HG02938 (cell line): Measurements from ENCODE around the gene ZDHHC6.
"Not testable (repeated sequence)": the region's sequence is repeated elsewhere in the genome, so short reads cannot be mapped to it uniquely, and the experiment has no call there.

Experiments
- ATAC-seq: cut with Tn5 transposase; IDR thresholded peaks from one replicate; pipeline ENCODE4 v1.9.1; 2021; ENCODE audit warnings: mild to moderate bottlenecking, moderate library complexity; ENCODE audit not compliant: unreplicated experiment

ZDHHC6 gene

DNA sequence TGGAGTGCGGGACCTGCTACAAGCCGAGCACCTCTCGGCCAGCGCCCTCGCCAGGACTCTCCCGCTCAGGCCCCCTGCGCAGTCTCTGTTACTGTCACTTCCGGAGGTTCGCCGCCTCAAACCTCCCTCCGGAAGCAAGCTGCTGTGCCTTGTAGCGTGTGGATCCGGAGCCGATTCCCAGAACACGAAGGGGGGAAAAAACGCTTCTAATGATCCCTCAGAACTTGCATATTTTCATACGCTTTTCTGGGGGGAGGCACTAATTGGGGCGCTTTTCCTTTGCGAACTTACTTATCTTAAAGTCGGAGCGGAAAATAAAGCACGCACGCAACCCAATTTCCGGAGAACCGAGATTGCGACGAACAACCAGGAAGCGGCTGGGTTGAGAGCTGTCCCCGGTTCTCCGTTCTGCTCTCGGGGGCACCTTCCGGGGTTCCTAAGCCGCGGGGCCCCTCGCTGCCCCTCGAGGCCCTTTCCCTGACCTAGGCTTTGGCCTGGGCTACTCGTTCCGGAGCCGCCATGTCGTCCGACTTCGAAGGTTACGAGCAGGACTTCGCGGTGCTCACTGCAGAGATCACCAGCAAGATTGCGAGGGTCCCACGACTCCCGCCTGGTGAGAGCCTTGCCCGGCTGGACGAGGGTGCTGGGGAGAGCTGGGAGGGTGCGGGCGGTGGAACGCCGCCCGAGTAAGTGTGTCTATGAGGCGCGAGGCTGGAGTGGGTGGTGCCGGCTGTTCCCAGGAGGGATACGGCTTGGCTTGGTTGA is at the start of gene ZDHHC6, which contains the start of gene VTI1A:
Gene ZDHHC6, minus strand, starts transcription at position 60 of the 765 bp plus-strand sequence. CDS start 1,478 bp downstream, outside the sequence.
Gene VTI1A, plus strand, starts transcription at position 361 of the 765 bp plus-strand sequence. Its CDS starts 159 bp downstream, at position 520.
- peak; percentile 91 for ATAC-seq

DNA sequence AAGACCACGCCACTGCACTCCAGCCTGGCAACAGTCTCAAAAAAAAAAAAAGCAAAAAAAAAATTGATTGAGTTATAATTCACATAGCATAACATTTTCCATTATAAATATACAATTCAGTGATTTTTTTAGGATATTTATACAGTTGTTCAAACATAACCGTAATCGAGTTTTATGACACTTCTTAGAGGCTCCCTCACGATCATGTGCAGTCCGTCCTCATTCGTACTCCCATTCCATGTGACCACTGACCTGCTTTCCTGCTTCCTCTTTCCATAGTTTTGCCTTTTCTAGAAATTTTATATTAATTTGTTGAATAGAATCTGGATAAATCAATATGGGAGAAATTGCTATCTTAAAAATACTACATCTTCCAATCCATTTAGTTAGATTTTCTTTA is 46.0 kb upstream of the ZDHHC6 start:
- ATAC-seq, result no peak

GRCh38 chr10:112491144-112491543 is 44.4 kb upstream of the ZDHHC6 start:
- no peak for ATAC-seq

DNA sequence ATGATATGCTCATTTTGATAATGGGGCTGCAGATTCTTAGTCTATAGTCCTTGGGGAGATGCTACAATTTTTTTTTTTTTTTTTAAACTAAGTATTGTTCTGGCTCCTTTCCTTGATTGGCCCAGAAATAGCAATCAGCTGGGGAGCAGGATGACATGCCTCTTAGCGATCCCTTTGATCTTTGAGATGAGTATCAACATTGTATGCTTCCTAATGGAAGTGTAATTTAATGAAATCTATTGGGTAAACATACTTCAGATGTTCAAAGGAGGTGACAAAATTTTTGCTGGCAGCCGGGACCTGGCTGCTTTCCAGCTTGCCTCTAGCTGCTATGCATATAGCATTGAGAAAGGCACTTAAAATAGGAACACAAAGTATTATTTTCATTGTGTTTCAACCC is 43.8 kb upstream of the ZDHHC6 start:
- no peak for ATAC-seq

DNA sequence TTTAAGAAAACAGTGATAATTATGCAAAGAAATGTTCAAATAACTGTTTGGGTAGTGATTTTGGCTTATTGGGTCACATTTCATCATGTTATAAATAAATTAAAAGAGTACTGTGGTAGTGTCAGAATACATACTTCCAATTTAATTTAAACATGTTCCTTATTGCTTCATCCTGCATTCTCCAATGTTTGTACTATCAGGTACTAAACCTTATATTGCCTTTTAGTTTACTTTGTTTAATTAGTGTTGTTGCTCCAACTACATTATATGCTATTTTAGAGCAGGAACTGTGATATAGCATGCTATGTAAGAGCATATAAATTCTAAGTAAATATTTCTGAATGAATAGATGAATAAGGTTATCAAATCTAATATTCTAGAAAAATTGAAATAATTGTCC is 41.2 kb upstream of the ZDHHC6 start:
- ATAC-seq, result no peak

GRCh38 chr10:112484399-112484798 is 37.7 kb upstream of the ZDHHC6 start:
- no peak for ATAC-seq

- ATAC-seq, result no peak
Measured at GRCh38 chr10:112481602-112482001, 34.9 kb upstream of the ZDHHC6 start.

- no peak for ATAC-seq
Measured at GRCh38 chr10:112475575-112476218, 29.0 kb upstream of the ZDHHC6 start.

DNA sequence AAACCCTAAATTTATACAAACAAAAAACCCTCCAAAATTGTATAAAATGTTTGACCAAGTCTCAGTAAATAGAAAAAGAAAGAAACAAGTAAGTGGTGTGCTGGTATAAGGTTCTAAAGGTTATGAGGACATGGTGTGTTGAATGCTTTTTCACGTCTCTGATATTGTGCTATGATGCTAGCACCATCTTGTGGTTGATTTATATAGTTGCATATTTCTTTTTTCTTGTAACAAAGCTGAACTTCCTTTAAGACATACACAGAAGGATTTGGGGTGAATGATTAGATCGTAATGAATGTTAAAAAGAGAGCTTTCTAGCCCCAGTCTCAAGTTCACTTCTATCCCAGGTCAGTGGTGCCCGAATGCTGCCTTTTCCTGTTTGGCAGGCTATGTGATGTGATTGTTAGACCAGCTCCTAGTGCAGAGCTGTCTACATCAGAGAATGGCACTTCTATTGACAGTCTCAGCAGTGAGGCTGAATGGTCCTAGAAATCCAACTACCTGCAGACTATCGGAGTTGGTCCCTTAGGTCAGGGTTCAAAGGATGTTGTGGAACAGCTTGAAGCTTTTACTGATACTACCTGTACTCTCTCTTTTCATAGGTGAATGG is 25.3 kb upstream of the ZDHHC6 start:
- ATAC-seq, result peak; percentile 64

DNA sequence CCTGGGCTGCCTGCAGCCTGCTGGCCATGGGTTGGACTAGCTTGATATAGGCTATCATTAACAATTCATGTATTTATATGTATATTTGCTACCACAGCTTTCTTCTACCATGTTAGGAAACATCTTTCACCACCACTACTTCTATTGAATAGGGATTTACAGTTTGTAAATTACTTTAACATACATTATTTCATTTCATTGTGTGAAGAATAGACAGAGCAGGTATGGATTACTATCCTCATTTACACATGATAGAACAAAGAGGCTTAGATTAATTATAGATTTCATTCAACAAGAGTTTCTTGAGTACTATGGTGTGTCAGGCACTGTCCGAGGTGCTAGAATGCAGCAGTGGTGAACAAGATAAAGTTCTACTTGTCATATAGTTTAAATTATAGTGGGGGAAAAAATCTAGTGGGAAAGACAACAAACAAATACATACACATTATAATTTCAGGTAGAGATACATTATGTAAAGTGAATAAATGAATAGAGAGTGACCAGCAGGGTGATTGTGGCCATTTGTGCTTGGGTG is 20.9 kb upstream of the ZDHHC6 start:
- ATAC-seq, result no peak

DNA sequence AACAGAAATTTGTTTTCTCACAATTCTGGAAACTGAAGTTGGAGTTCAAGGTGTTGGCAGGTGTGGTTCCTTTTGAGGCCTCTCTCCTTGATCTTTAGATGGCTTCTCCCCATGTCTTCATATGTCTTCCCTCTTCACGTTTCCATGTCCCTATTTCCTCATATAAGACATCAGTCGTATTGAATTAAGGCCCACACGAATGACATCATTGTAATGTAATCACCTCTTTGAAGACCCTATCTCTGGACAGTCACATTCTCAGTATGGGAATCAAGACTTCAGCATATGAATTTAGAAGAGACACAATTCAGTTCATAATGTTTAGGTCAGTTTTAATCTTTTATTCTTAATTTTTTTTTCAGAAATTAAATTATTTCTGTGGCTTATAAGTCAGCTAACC is 20.1 kb upstream of the ZDHHC6 start:
- ATAC-seq, result no peak

DNA sequence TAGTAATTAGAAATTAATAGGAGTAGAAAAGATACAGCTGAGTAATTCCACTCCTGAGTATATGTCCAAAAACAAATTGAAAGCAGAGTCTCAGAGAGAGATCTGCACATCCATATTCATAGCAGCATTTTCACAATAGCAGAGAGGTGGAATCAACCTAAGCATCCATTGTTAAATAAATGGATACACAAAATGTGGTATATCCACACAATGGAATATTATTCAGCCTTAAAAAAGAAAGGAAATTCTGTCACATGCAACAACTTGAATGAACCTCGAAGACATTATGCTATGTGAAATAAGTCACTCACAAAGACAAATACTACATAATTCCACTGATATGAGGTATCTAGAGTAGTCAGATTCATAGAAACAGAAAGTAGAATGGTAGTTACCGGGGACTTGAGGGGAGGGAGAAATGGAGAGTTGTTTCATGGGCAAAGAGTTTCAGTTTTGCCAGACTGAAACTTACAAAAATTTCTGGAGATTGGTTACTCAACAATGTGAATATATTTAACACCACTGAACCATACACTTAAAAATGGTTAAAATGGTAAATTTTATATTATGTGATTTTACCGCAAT is 18.7 kb upstream of the ZDHHC6 start:
- ATAC-seq, result no peak

GRCh38 chr10:112464074-112464473 is 17.4 kb upstream of the ZDHHC6 start:
- ATAC-seq, result not testable (repeated sequence)

GRCh38 chr10:112461029-112461887 is 14.5 kb upstream of the ZDHHC6 start:
- no peak for ATAC-seq

- ATAC-seq, result no peak
Measured at GRCh38 chr10:112460366-112460765, 13.7 kb upstream of the ZDHHC6 start.

GRCh38 chr10:112456533-112456932 is 9.8 kb upstream of the ZDHHC6 start:
- ATAC-seq, result no peak

GRCh38 chr10:112454910-112455779 is 8.4 kb upstream of the ZDHHC6 start:
- no peak for ATAC-seq

GRCh38 chr10:112448888-112449287 is 2.2 kb upstream of the ZDHHC6 start:
- no peak for ATAC-seq

- ATAC-seq, result no peak
Measured at GRCh38 chr10:112447620-112447928, 860 bp upstream of the ZDHHC6 start.
